ENCODE data around the gene SLX4. TPM values are rescaled to one million over a fixed set of nuclear protein-coding genes. Genes with fewer than 3 reads are reported as not detected.

The SLX4 gene
- total RNA-seq, 2 donors from 2014 or later, result 13.4 to 18.4 TPM

GRCh38 chr16:3601614-3602319 lies 9.6 kb downstream of the SLX4 start:
- Mint-ChIP-seq H3K4me1 (ENCODE audit: low read depth in 2 of 2) (peaks cover 0 to 5% of the 10 kb centered on the region in 2 donors), H3K4me3 (no peak overlapping the region), H3K9me3 (no peaks in the 10 kb centered on the region), H3K36me3 (peaks cover 21% of the 10 kb centered on the region), H3K27me3 (no peaks in the 10 kb centered on the region), H3K27ac (no peak overlapping the region)
- DNase-seq (ENCODE audit: low spot score) (no peak), ATAC-seq (no peak)

- Mint-ChIP-seq H3K9me3 (no peaks in the 10 kb centered on the region), H3K4me3 (no peak overlapping the region), H3K36me3 (peaks cover 16% of the 10 kb centered on the region), H3K4me1 (ENCODE audit: low read depth in 2 of 2) (peaks cover 8 to 9% of the 10 kb centered on the region in 2 donors), H3K27me3 (no peaks in the 10 kb centered on the region), H3K27ac (no peak overlapping the region)
- DNase-seq (ENCODE audit: low spot score) (no peak), ATAC-seq (no peak)
Measured at GRCh38 chr16:3599922-3600321, 11.5 kb downstream of the SLX4 start.

- peaks cover 16% of the 10 kb centered on the region for H3K36me3 Mint-ChIP-seq
- no peak overlapping the region for H3K4me3 Mint-ChIP-seq
Measured at GRCh38 chr16:3599121-3599520, 12.3 kb downstream of the SLX4 start.

GRCh38 chr16:3598236-3598635 lies 13.2 kb downstream of the SLX4 start:
- no peak for ATAC-seq
- H3K27me3 Mint-ChIP-seq, result no peaks in the 10 kb centered on the region
- no peak overlapping the region for H3K27ac Mint-ChIP-seq
- peaks cover 10% of the 10 kb centered on the region for H3K36me3 Mint-ChIP-seq
- no peaks in the 10 kb centered on the region for H3K9me3 Mint-ChIP-seq
- H3K4me1 Mint-ChIP-seq (ENCODE audit: low read depth in 2 of 2), result peaks cover 8 to 10% of the 10 kb centered on the region in 2 donors
- DNase-seq (ENCODE audit: low spot score), result no peak
- H3K4me3 Mint-ChIP-seq, result no peak overlapping the region

More at GRCh38 chr16:3599121-3599520, 12.3 kb downstream of the SLX4 start:
- H3K4me1 Mint-ChIP-seq (ENCODE audit: low read depth in 2 of 2), result peaks cover 8 to 10% of the 10 kb centered on the region in 2 donors
- H3K27ac Mint-ChIP-seq, result no peak overlapping the region
- no peak for ATAC-seq
- H3K9me3 Mint-ChIP-seq, result no peaks in the 10 kb centered on the region
- H3K27me3 Mint-ChIP-seq, result no peaks in the 10 kb centered on the region
- DNase-seq (ENCODE audit: low spot score), result no peak

GRCh38 chr16:3597676-3598075 lies 13.7 kb downstream of the SLX4 start:
- Mint-ChIP-seq H3K27me3 (no peaks in the 10 kb centered on the region), H3K27ac (no peak overlapping the region)

GRCh38 chr16:3597226-3597625 lies 14.2 kb downstream of the SLX4 start:
- Mint-ChIP-seq H3K9me3 (no peaks in the 10 kb centered on the region), H3K4me1 (ENCODE audit: low read depth in 2 of 2) (peaks cover 8 to 10% of the 10 kb centered on the region in 2 donors), H3K4me3 (no peak overlapping the region), H3K27me3 (no peaks in the 10 kb centered on the region), H3K27ac (no peak overlapping the region), H3K36me3 (peaks cover 10% of the 10 kb centered on the region)
- DNase-seq (ENCODE audit: low spot score) (no peak), ATAC-seq (no peak)

More at GRCh38 chr16:3597676-3598075, 13.7 kb downstream of the SLX4 start:
- no peak for DNase-seq (ENCODE audit: low spot score)
- no peaks in the 10 kb centered on the region for H3K9me3 Mint-ChIP-seq
- H3K4me3 Mint-ChIP-seq, result no peak overlapping the region
- no peak for ATAC-seq
- peaks cover 10% of the 10 kb centered on the region for H3K36me3 Mint-ChIP-seq
- H3K4me1 Mint-ChIP-seq (ENCODE audit: low read depth in 2 of 2), result peaks cover 8 to 10% of the 10 kb centered on the region in 2 donors

GRCh38 chr16:3596101-3596861 lies 15.1 kb downstream of the SLX4 start:
- H3K27ac Mint-ChIP-seq, result peak overlapping the region in 1 of 2 donors; percentile 45

GRCh38 chr16:3595521-3596021 lies 15.8 kb downstream of the SLX4 start:
- peaks cover 8 to 15% of the 10 kb centered on the region in 2 donors for H3K4me1 Mint-ChIP-seq (ENCODE audit: low read depth in 2 of 2)
- peaks cover 0 to 3% of the 10 kb centered on the region in 2 donors for H3K27me3 Mint-ChIP-seq
- H3K9me3 Mint-ChIP-seq, result no peaks in the 10 kb centered on the region
- H3K36me3 Mint-ChIP-seq, result peaks cover 5% of the 10 kb centered on the region
- ATAC-seq, result peak; percentile 39 to 76
- no peak for DNase-seq (ENCODE audit: low spot score)
- H3K27ac Mint-ChIP-seq, result peak overlapping the region in 1 of 2 donors; percentile 45
- peak overlapping the region; percentile 3 for H3K4me3 Mint-ChIP-seq

More at GRCh38 chr16:3596101-3596861, 15.1 kb downstream of the SLX4 start:
- no peaks in the 10 kb centered on the region for H3K9me3 Mint-ChIP-seq
- H3K4me1 Mint-ChIP-seq (ENCODE audit: low read depth in 2 of 2), result peaks cover 8 to 10% of the 10 kb centered on the region in 2 donors
- no peak for DNase-seq (ENCODE audit: low spot score)
- no peaks in the 10 kb centered on the region for H3K27me3 Mint-ChIP-seq
- H3K4me3 Mint-ChIP-seq, result no peak overlapping the region
- ATAC-seq, result peak; percentile 3 to 28
- H3K36me3 Mint-ChIP-seq, result peaks cover 4% of the 10 kb centered on the region

- ATAC-seq (peak in 1 of 2 donors; percentile 8), DNase-seq (ENCODE audit: low spot score) (no peak)
- H3K9me3 Mint-ChIP-seq, result no peaks in the 10 kb centered on the region
- peak overlapping the region in 1 of 2 donors; percentile 45 for H3K27ac Mint-ChIP-seq
- peaks cover 8 to 15% of the 10 kb centered on the region in 2 donors for H3K4me1 Mint-ChIP-seq (ENCODE audit: low read depth in 2 of 2)
- peaks cover 5% of the 10 kb centered on the region for H3K36me3 Mint-ChIP-seq
- peak overlapping the region; percentile 3 for H3K4me3 Mint-ChIP-seq
- peaks cover 0 to 5% of the 10 kb centered on the region in 2 donors for H3K27me3 Mint-ChIP-seq
Measured at GRCh38 chr16:3595110-3595486, 16.3 kb downstream of the SLX4 start.

GRCh38 chr16:3594316-3595109 lies 16.9 kb downstream of the SLX4 start:
- Mint-ChIP-seq H3K4me1 (ENCODE audit: low read depth in 2 of 2) (peaks cover 8 to 15% of the 10 kb centered on the region in 2 donors), H3K36me3 (peaks cover 5% of the 10 kb centered on the region), H3K9me3 (no peaks in the 10 kb centered on the region), H3K4me3 (no peak overlapping the region), H3K27ac (peak overlapping the region in 1 of 2 donors; percentile 45), H3K27me3 (peaks cover 0 to 5% of the 10 kb centered on the region in 2 donors)
- no peak for ATAC-seq
- no peak for DNase-seq (ENCODE audit: low spot score)

- Mint-ChIP-seq H3K9me3 (no peaks in the 10 kb centered on the region), H3K27ac (no peak overlapping the region), H3K4me3 (no peak overlapping the region), H3K27me3 (peaks cover 0 to 5% of the 10 kb centered on the region in 2 donors), H3K36me3 (peaks cover 5% of the 10 kb centered on the region), H3K4me1 (ENCODE audit: low read depth in 2 of 2) (peaks cover 8 to 15% of the 10 kb centered on the region in 2 donors)
- ATAC-seq, result no peak
- DNase-seq (ENCODE audit: low spot score), result no peak
Measured at GRCh38 chr16:3592559-3592958, 18.8 kb downstream of the SLX4 start.

GRCh38 chr16:3591991-3592390 lies 19.4 kb downstream of the SLX4 start:
- H3K27me3 Mint-ChIP-seq, result peaks cover 0 to 5% of the 10 kb centered on the region in 2 donors
- peaks cover 5% of the 10 kb centered on the region for H3K36me3 Mint-ChIP-seq
- H3K4me3 Mint-ChIP-seq, result no peak overlapping the region
- DNase-seq (ENCODE audit: low spot score), result no peak
- H3K4me1 Mint-ChIP-seq (ENCODE audit: low read depth in 2 of 2), result peaks cover 8 to 15% of the 10 kb centered on the region in 2 donors
- H3K9me3 Mint-ChIP-seq, result no peaks in the 10 kb centered on the region
- no peak for ATAC-seq
- no peak overlapping the region for H3K27ac Mint-ChIP-seq

GRCh38 chr16:3591436-3591803 lies 20.0 kb downstream of the SLX4 start:
- H3K9me3 Mint-ChIP-seq, result no peaks in the 10 kb centered on the region
- H3K27me3 Mint-ChIP-seq, result peaks cover 0 to 5% of the 10 kb centered on the region in 2 donors
- DNase-seq (ENCODE audit: low spot score) (no peak), ATAC-seq (no peak)
- H3K36me3 Mint-ChIP-seq, result peaks cover 5% of the 10 kb centered on the region
- no peak overlapping the region for H3K4me3 Mint-ChIP-seq
- H3K4me1 Mint-ChIP-seq (ENCODE audit: low read depth in 2 of 2), result peaks cover 8 to 15% of the 10 kb centered on the region in 2 donors
- H3K27ac Mint-ChIP-seq, result peak overlapping the region in 1 of 2 donors; percentile 11
